ENCODE data around the gene SLC35C1.
A peak's percentile ranks its signal among the peaks of the same experiment; 100 is the strongest.

- TF ChIP-seq, protein P1, sequence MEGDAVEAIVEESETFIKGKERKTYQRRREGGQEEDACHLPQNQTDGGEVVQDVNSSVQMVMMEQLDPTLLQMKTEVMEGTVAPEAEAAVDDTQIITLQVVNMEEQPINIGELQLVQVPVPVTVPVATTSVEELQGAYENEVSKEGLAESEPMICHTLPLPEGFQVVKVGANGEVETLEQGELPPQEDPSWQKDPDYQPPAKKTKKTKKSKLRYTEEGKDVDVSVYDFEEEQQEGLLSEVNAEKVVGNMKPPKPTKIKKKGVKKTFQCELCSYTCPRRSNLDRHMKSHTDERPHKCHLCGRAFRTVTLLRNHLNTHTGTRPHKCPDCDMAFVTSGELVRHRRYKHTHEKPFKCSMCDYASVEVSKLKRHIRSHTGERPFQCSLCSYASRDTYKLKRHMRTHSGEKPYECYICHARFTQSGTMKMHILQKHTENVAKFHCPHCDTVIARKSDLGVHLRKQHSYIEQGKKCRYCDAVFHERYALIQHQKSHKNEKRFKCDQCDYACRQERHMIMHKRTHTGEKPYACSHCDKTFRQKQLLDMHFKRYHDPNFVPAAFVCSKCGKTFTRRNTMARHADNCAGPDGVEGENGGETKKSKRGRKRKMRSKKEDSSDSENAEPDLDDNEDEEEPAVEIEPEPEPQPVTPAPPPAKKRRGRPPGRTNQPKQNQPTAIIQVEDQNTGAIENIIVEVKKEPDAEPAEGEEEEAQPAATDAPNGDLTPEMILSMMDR (IDR thresholded peaks at IDR 0.05): peak in 3 of 6 experiments; percentile 5 to 16 (median 10)
- TF ChIP-seq POLR2A (IDR thresholded peaks at IDR 0.05): peak; percentile 86 to 97
Measured at GRCh38 chr11:45804761-45805304, at the start of gene SLC35C1.
